ENCODE measurements around the gene CPVL. TPM values are rescaled to one million over a fixed set of nuclear protein-coding genes. Genes with fewer than 3 reads are reported as not detected.
"Not testable (repeated sequence)": the region's sequence is repeated elsewhere in the genome, so short reads cannot be mapped to it uniquely, and the experiment has no call there.

The CPVL gene
- total RNA-seq, 1 donor, result 0.36 TPM

GRCh38 chr7:29119538-29119937, 26.8 kb downstream of the CPVL start:
- no peak overlapping the region for H3K4me2 ChIP-seq (ENCODE audit: insufficient read depth, low read length)
- H3K36me3 ChIP-seq (ENCODE audit: insufficient read depth, low read length), result no peaks in the 10 kb centered on the region
- TF ChIP-seq CTCF (IDR thresholded peaks at IDR 0.05; ENCODE audit: extremely low read depth, low read depth, low read length), result no peak
- no peaks in the 10 kb centered on the region for H3K4me1 ChIP-seq (ENCODE audit: insufficient read depth, low read length)
- peaks cover 13% of the 10 kb centered on the region for H3K27me3 ChIP-seq (ENCODE audit: insufficient read depth, low read length)
- H3K79me2 ChIP-seq (ENCODE audit: insufficient read depth, low read length), result no peaks in the 10 kb centered on the region
- no peak overlapping the region for H2AFZ ChIP-seq (ENCODE audit: low read length)
- H3K4me3 ChIP-seq (ENCODE audit: insufficient read depth, low read length), result no peak overlapping the region
- no peak for DNase-seq (ENCODE audit: insufficient read length, low spot score, missing footprints)
- no peak overlapping the region for H3K27ac ChIP-seq (ENCODE audit: low read depth, low read length)
- H3K9me3 ChIP-seq (ENCODE audit: low read depth, low read length), result no peaks in the 10 kb centered on the region
- H4K20me1 ChIP-seq (ENCODE audit: insufficient read depth, low read length), result no peaks in the 10 kb centered on the region

GRCh38 chr7:29116361-29117200, 29.8 kb downstream of the CPVL start:
- Histone ChIP-seq H3K36me3 (ENCODE audit: insufficient read depth, low read length) (no peaks in the 10 kb centered on the region), H3K9me3 (ENCODE audit: low read depth, low read length) (no peaks in the 10 kb centered on the region), H3K4me1 (ENCODE audit: insufficient read depth, low read length) (no peaks in the 10 kb centered on the region), H2AFZ (ENCODE audit: low read length) (no peak overlapping the region), H3K4me3 (ENCODE audit: insufficient read depth, low read length) (no peak overlapping the region), H3K4me2 (ENCODE audit: insufficient read depth, low read length) (no peak overlapping the region), H3K27me3 (ENCODE audit: insufficient read depth, low read length) (peaks cover 16% of the 10 kb centered on the region), H3K79me2 (ENCODE audit: insufficient read depth, low read length) (no peaks in the 10 kb centered on the region), H3K27ac (ENCODE audit: low read depth, low read length) (no peak overlapping the region), H4K20me1 (ENCODE audit: insufficient read depth, low read length) (no peaks in the 10 kb centered on the region)
- TF ChIP-seq CTCF (IDR thresholded peaks at IDR 0.05; ENCODE audit: extremely low read depth, low read depth, low read length), result no peak
- DNase-seq (ENCODE audit: insufficient read length, low spot score, missing footprints), result no peak

GRCh38 chr7:29115753-29116152, 30.6 kb downstream of the CPVL start:
- no peaks in the 10 kb centered on the region for H3K79me2 ChIP-seq (ENCODE audit: insufficient read depth, low read length)
- H2AFZ ChIP-seq (ENCODE audit: low read length), result no peak overlapping the region
- TF ChIP-seq CTCF (IDR thresholded peaks at IDR 0.05; ENCODE audit: extremely low read depth, low read depth, low read length), result no peak
- H3K36me3 ChIP-seq (ENCODE audit: insufficient read depth, low read length), result no peaks in the 10 kb centered on the region
- no peak overlapping the region for H3K4me2 ChIP-seq (ENCODE audit: insufficient read depth, low read length)
- H3K4me3 ChIP-seq (ENCODE audit: insufficient read depth, low read length), result no peak overlapping the region
- no peaks in the 10 kb centered on the region for H3K4me1 ChIP-seq (ENCODE audit: insufficient read depth, low read length)
- no peaks in the 10 kb centered on the region for H3K9me3 ChIP-seq (ENCODE audit: low read depth, low read length)
- DNase-seq (ENCODE audit: insufficient read length, low spot score, missing footprints), result no peak
- peaks cover 15% of the 10 kb centered on the region for H3K27me3 ChIP-seq (ENCODE audit: insufficient read depth, low read length)
- H4K20me1 ChIP-seq (ENCODE audit: insufficient read depth, low read length), result no peaks in the 10 kb centered on the region
- H3K27ac ChIP-seq (ENCODE audit: low read depth, low read length), result no peak overlapping the region

GRCh38 chr7:29115130-29115687, 31.1 kb downstream of the CPVL start:
- no peaks in the 10 kb centered on the region for H3K9me3 ChIP-seq (ENCODE audit: low read depth, low read length)
- no peaks in the 10 kb centered on the region for H3K79me2 ChIP-seq (ENCODE audit: insufficient read depth, low read length)
- H4K20me1 ChIP-seq (ENCODE audit: insufficient read depth, low read length), result no peaks in the 10 kb centered on the region
- no peak overlapping the region for H3K4me3 ChIP-seq (ENCODE audit: insufficient read depth, low read length)
- H3K4me2 ChIP-seq (ENCODE audit: insufficient read depth, low read length), result no peak overlapping the region
- no peak for DNase-seq (ENCODE audit: insufficient read length, low spot score, missing footprints)
- H3K4me1 ChIP-seq (ENCODE audit: insufficient read depth, low read length), result no peaks in the 10 kb centered on the region
- no peak overlapping the region for H2AFZ ChIP-seq (ENCODE audit: low read length)
- no peaks in the 10 kb centered on the region for H3K36me3 ChIP-seq (ENCODE audit: insufficient read depth, low read length)
- peaks cover 20% of the 10 kb centered on the region for H3K27me3 ChIP-seq (ENCODE audit: insufficient read depth, low read length)
- no peak overlapping the region for H3K27ac ChIP-seq (ENCODE audit: low read depth, low read length)
- no peak for TF ChIP-seq CTCF (IDR thresholded peaks at IDR 0.05; ENCODE audit: extremely low read depth, low read depth, low read length)

- DNase-seq (ENCODE audit: insufficient read length, low spot score, missing footprints); H3K4me2 ChIP-seq (ENCODE audit: insufficient read depth, low read length); H3K79me2 ChIP-seq (ENCODE audit: insufficient read depth, low read length); H3K4me3 ChIP-seq (ENCODE audit: insufficient read depth, low read length); H3K9me3 ChIP-seq (ENCODE audit: low read depth, low read length); H3K4me1 ChIP-seq (ENCODE audit: insufficient read depth, low read length); H4K20me1 ChIP-seq (ENCODE audit: insufficient read depth, low read length); H2AFZ ChIP-seq (ENCODE audit: low read length); H3K27ac ChIP-seq (ENCODE audit: low read depth, low read length); H3K36me3 ChIP-seq (ENCODE audit: insufficient read depth, low read length): not testable (repeated sequence)
- peaks cover 29% of the 10 kb centered on the region for H3K27me3 ChIP-seq (ENCODE audit: insufficient read depth, low read length)
Measured at GRCh38 chr7:29114266-29114665, 32.1 kb downstream of the CPVL start.

Measured in osteoblast (primary cell).